Fibroblast of lung (primary cell): ENCODE results near the gene GPX2. TPM values are rescaled to one million over a fixed set of nuclear protein-coding genes. Genes with fewer than 3 reads are reported as not detected.

Experiments
- DNase-seq, 2 donors: peaks; one replicate each; pipeline versions ENCODE4 v3.0.0 to v3.0.0-alpha.2; 2010; ENCODE audit warnings: low read depth in 2 of 2
- H2AFZ ChIP-seq: 2 replicates; pipeline ENCODE4 v1.5.1; 2012; ENCODE audit warnings: low read length, control low read depth, inconsistent platforms
- H3K27ac ChIP-seq: 2 replicates; pipeline ENCODE4 v1.5.1; 2011; ENCODE audit warnings: low read length, control low read depth; ENCODE audit not compliant: insufficient read depth
- H3K27me3 ChIP-seq: 2 replicates; pipeline ENCODE4 v1.5.1; 2011; ENCODE audit warnings: mild to moderate bottlenecking, low read length; ENCODE audit not compliant: control insufficient read depth, insufficient read depth
- H3K36me3 ChIP-seq: 2 replicates; pipeline ENCODE4 v1.5.1; 2011; ENCODE audit warnings: low read length; ENCODE audit not compliant: control insufficient read depth, insufficient read depth
- H3K4me1 ChIP-seq: 2 replicates; pipeline ENCODE4 v1.5.1; 2011; ENCODE audit warnings: low read length; ENCODE audit not compliant: control insufficient read depth, insufficient read depth; ENCODE audit errors: extremely low read depth
- H3K4me2 ChIP-seq: 2 replicates; pipeline ENCODE4 v1.5.1; 2011; ENCODE audit warnings: low read length, control low read depth; ENCODE audit not compliant: insufficient read depth; ENCODE audit errors: extremely low read depth
- H3K4me3 ChIP-seq, 4 experiments: fragments of 200-600 bp in 1 of 4; sonication (generic) in 1 of 4; replicated peaks in 1 of 4; 2 replicates each; pipeline ENCODE4 v1.5.1; 2011 to 2016; ENCODE audit warnings: low read length in 4 of 4, low read depth in 3 of 4, mild to moderate bottlenecking in 3 of 4, control low read depth in 2 of 4, inconsistent platforms in 1 of 4, mixed read lengths in 1 of 4; ENCODE audit not compliant: insufficient read depth in 1 of 4; ENCODE audit errors: control extremely low read depth in 1 of 4
- H3K79me2 ChIP-seq: 2 replicates; pipeline ENCODE4 v1.5.1; 2012; ENCODE audit warnings: mild to moderate bottlenecking, low read length, inconsistent platforms; ENCODE audit not compliant: control insufficient read depth, insufficient read depth
- H3K9ac ChIP-seq: 2 replicates; pipeline ENCODE4 v1.5.1; 2011; ENCODE audit warnings: mild to moderate bottlenecking, low read length, control low read depth; ENCODE audit not compliant: insufficient read depth
- H3K9me3 ChIP-seq: 2 replicates; pipeline ENCODE4 v1.5.1; 2012; ENCODE audit warnings: low read depth, low read length; ENCODE audit not compliant: control insufficient read depth, insufficient read depth
- H4K20me1 ChIP-seq: 2 replicates; pipeline ENCODE4 v1.5.1; 2011; ENCODE audit warnings: low read length; ENCODE audit not compliant: control insufficient read depth, insufficient read depth; ENCODE audit errors: extremely low read depth
- EZH2 ChIP-seq: IDR thresholded peaks from 2 replicates; pipeline ENCODE4 v1.5.1; 2012; ENCODE audit warnings: low read length, control low read depth, mild to moderate bottlenecking; ENCODE audit errors: missing control alignments
- polyA plus RNA-seq, 2 donors: library from polyadenylated mRNA; depleted of rRNA in 1 of 2; stranded (reverse) in 1 of 2; unstranded in 1 of 2; fragments of >200 nt; gene quantifications; 2 replicates each; pipeline ENCODE4 v1.2.1, GENCODE V29; 2011 to 2012; ENCODE audit warnings: missing spikeins in 1 of 2
- total RNA-seq: library from RNA; depleted of rRNA; stranded (reverse); fragments of >200 nt; gene quantifications from 2 replicates; pipeline ENCODE4 v1.2.1, GENCODE V29; 2014
- TF ChIP-seq, protein P1 (sequence below), 2 donors: IDR thresholded peaks in 1 of 2; conservative IDR thresholded peaks in 1 of 2; 1 replicate in 1 of 2; 2 replicates in 1 of 2; pipeline ENCODE4 v1.5.1; 2011 to 2012; ENCODE audit warnings: low read length in 2 of 2, control low read depth in 1 of 2, inconsistent platforms in 1 of 2, low read depth in 1 of 2, mild to moderate bottlenecking in 1 of 2

Gene GPX2
- total and polyA plus RNA-seq, 2 donors (not counting 1 experiment from before 2014, with no cell fraction given), result not detected

DNA sequence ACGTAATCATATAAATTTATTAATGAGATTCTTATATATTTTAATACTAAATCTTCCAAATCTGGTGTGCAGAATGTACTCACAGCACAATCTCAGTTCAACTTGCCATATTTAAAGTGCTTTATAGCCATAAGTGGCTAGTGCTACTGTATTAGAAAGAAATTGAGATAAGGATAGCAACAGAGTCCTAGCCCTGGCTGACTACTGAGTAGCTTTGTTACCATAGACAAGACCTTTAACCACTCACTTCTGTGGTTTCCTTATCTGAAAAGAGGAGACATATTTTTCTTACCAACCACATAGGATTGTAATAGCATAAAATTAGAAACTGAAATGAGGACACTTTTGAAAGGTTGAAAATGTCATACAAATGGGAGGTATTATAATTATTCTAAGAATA, 30.3 kb downstream of the GPX2 start:
- no peak overlapping the region for H2AFZ ChIP-seq
- H3K4me3 ChIP-seq, result no peak overlapping the region
- no peak overlapping the region for H3K4me2 ChIP-seq
- H3K79me2 ChIP-seq, result peaks cover 23% of the 10 kb centered on the region
- no peak overlapping the region for H3K27ac ChIP-seq
- no peaks in the 10 kb centered on the region for H3K27me3 ChIP-seq
- TF ChIP-seq EZH2, result no peak
- TF ChIP-seq, protein P1, sequence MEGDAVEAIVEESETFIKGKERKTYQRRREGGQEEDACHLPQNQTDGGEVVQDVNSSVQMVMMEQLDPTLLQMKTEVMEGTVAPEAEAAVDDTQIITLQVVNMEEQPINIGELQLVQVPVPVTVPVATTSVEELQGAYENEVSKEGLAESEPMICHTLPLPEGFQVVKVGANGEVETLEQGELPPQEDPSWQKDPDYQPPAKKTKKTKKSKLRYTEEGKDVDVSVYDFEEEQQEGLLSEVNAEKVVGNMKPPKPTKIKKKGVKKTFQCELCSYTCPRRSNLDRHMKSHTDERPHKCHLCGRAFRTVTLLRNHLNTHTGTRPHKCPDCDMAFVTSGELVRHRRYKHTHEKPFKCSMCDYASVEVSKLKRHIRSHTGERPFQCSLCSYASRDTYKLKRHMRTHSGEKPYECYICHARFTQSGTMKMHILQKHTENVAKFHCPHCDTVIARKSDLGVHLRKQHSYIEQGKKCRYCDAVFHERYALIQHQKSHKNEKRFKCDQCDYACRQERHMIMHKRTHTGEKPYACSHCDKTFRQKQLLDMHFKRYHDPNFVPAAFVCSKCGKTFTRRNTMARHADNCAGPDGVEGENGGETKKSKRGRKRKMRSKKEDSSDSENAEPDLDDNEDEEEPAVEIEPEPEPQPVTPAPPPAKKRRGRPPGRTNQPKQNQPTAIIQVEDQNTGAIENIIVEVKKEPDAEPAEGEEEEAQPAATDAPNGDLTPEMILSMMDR (conservative IDR thresholded peaks at IDR 0.05 in 1 of 2, IDR thresholded peaks at IDR 0.05 in 1 of 2; ENCODE audit: low read depth in 1 of 2, low read length in 2 of 2), result no peak
- no peaks in the 10 kb centered on the region for H4K20me1 ChIP-seq
- peak in 1 of 2 donors; percentile 54 for DNase-seq
- H3K9ac ChIP-seq, result no peak overlapping the region
- H3K9me3 ChIP-seq, result no peaks in the 10 kb centered on the region
- H3K4me1 ChIP-seq, result peaks cover 5% of the 10 kb centered on the region
- H3K36me3 ChIP-seq, result no peaks in the 10 kb centered on the region

DNA sequence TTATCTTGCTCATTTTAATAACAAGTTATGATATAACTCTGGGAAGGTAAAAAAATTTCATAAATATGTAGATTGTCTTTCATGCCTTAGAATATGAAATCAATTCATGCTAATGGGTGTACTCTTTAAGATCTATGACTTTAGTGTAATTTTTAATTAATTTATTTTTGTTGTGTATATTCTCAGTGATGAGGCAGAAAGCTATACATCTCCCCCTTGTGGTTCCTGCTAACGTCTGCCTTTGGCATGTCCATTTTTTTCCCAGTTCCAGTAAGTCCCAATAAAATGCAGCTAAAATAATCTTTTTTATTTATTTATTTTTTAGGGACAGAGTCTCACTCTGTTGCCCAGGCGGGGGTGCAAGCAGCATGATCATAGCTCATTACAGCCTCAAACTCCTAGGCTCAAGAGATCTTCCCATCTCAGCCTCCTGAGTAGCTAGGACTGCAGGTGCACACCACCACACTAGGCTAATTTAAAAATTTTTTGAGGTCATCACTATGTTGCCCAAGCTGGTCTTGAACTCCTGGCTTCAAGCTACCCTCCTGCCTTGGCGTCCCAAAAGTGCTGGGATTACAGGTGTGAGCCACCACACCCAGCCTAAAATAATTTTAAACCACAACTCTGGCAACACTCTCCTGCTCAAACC, 31.6 kb downstream of the GPX2 start:
- H3K4me2 ChIP-seq, result no peak overlapping the region
- H4K20me1 ChIP-seq, result no peaks in the 10 kb centered on the region
- no peak overlapping the region for H3K27ac ChIP-seq
- no peaks in the 10 kb centered on the region for H3K9me3 ChIP-seq
- H3K9ac ChIP-seq, result no peak overlapping the region
- H3K27me3 ChIP-seq, result peaks cover 3% of the 10 kb centered on the region
- no peaks in the 10 kb centered on the region for H3K36me3 ChIP-seq
- H3K4me3 ChIP-seq, result no peak overlapping the region
- peak; percentile 32 to 59 for DNase-seq
- H3K79me2 ChIP-seq, result peaks cover 17% of the 10 kb centered on the region
- H3K4me1 ChIP-seq, result peaks cover 5% of the 10 kb centered on the region
- H2AFZ ChIP-seq, result no peak overlapping the region
- TF ChIP-seq, protein P1 (conservative IDR thresholded peaks at IDR 0.05 in 1 of 2, IDR thresholded peaks at IDR 0.05 in 1 of 2; ENCODE audit: low read depth in 1 of 2, low read length in 2 of 2), result peak; percentile 77 to 87
- no peak for TF ChIP-seq EZH2

DNA sequence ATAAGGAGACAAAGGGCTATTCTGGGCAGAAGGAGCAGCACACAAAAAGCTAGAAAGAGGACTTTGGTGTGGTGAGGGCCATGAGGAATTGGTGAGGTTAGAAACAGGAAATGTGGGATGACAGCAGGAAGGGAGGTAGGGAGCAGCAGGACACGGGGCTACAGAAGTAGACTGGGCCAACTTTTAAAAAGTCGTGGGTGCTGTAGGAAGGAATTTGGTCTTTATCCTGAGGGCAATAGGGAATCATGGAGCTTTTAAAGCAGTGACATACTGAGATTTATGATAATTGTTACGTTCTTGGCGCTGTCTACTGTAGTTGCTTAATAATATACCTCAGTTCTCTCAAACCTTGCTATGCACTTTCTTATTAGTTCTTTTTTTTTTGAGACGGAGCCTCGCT, 36.5 kb downstream of the GPX2 start:
- Histone ChIP-seq H3K36me3 (no peaks in the 10 kb centered on the region), H3K4me3 (no peak overlapping the region), H3K27ac (no peak overlapping the region), H3K4me1 (no peaks in the 10 kb centered on the region), H3K4me2 (no peak overlapping the region), H3K27me3 (peaks cover 7% of the 10 kb centered on the region), H4K20me1 (no peaks in the 10 kb centered on the region), H2AFZ (no peak overlapping the region), H3K9me3 (no peaks in the 10 kb centered on the region), H3K9ac (no peak overlapping the region), H3K79me2 (no peaks in the 10 kb centered on the region)
- DNase-seq, result no peak
- TF ChIP-seq, protein P1 (conservative IDR thresholded peaks at IDR 0.05 in 1 of 2, IDR thresholded peaks at IDR 0.05 in 1 of 2; ENCODE audit: low read depth in 1 of 2, low read length in 2 of 2), result no peak
- no peak for TF ChIP-seq EZH2
